SK-N-SH treated with all-trans-retinoic acid at 6 μM for 48 hours (cell line): ENCODE measurements around the gene PIGC.
A peak's percentile ranks its signal among the peaks of the same experiment; 100 is the strongest.

Source experiments
- ATAC-seq: fragments of 200-7000 bp; cut with Tn5 transposase; 3 replicates; pipeline ENCODE4 v1.9.1; 2020; ENCODE audit warnings: mild to moderate bottlenecking, moderate library complexity
- ARNTL ChIP-seq: fragments of 450-650 bp; formaldehyde crosslinking; IDR thresholded peaks from 2 replicates; pipeline ENCODE4 v1.5.0; 2020; ENCODE audit warnings: low read depth, mild to moderate bottlenecking, moderate library complexity, borderline replicate concordance
- BACH2 ChIP-seq: fragments of 250-450 bp; sonication (Bioruptor Pico); IDR thresholded peaks from 2 replicates; pipeline ENCODE4 v1.9.0; 2021; ENCODE audit warnings: mild to moderate bottlenecking, borderline replicate concordance
- CSDC2 ChIP-seq: fragments of 250-450 bp; sonication (Bioruptor Pico); IDR thresholded peaks from 2 replicates; pipeline ENCODE4 v1.5.0; 2020; ENCODE audit warnings: mild to moderate bottlenecking, moderate library complexity
- GLIS3 ChIP-seq: fragments of 250-450 bp; sonication (Bioruptor Pico); IDR thresholded peaks from 2 replicates; pipeline ENCODE4 v1.5.0; 2020; ENCODE audit warnings: mild to moderate bottlenecking, moderate library complexity
- ISL1 ChIP-seq: fragments of 250-450 bp; sonication (Bioruptor Pico); IDR thresholded peaks from 2 replicates; pipeline ENCODE4 v2.1.2; 2022; ENCODE audit warnings: mild to moderate bottlenecking, moderate library complexity
- POU6F1 ChIP-seq: fragments of 250-450 bp; sonication (Bioruptor Pico); IDR thresholded peaks from 2 replicates; pipeline ENCODE4 v1.8.0; 2021; ENCODE audit warnings: low read depth, mild to moderate bottlenecking, moderate library complexity, borderline replicate concordance
- PPARA ChIP-seq: fragments of 250-450 bp; sonication (Bioruptor Pico); IDR thresholded peaks from 2 replicates; pipeline ENCODE4 v1.5.0; 2020; ENCODE audit warnings: mild to moderate bottlenecking, borderline replicate concordance
- RARB ChIP-seq: fragments of 250-450 bp; sonication (Bioruptor Pico); IDR thresholded peaks from 2 replicates; pipeline ENCODE4 v1.8.0; 2021; ENCODE audit warnings: mild to moderate bottlenecking, moderate library complexity
- SNAI2 ChIP-seq: fragments of 250-450 bp; sonication (Bioruptor Pico); IDR thresholded peaks from 2 replicates; pipeline ENCODE4 v1.5.0; 2020; ENCODE audit warnings: mild to moderate bottlenecking, moderate library complexity
- TCF4 ChIP-seq: fragments of 250-450 bp; sonication (Bioruptor Pico); IDR thresholded peaks from 2 replicates; pipeline ENCODE4 v1.8.0; 2021; ENCODE audit warnings: mild to moderate bottlenecking, moderate library complexity, borderline replicate concordance
- TSHZ2 ChIP-seq: fragments of 250-450 bp; sonication (Bioruptor Pico); IDR thresholded peaks from 2 replicates; pipeline ENCODE4 v1.5.0; 2020; ENCODE audit warnings: mild to moderate bottlenecking, moderate library complexity
- ZFP30 ChIP-seq: fragments of 450-650 bp; formaldehyde crosslinking; IDR thresholded peaks from 2 replicates; pipeline ENCODE4 v1.5.0; 2022; ENCODE audit warnings: mild to moderate bottlenecking, moderate library complexity
- ZNF70 ChIP-seq: fragments of 450-650 bp; formaldehyde crosslinking; IDR thresholded peaks from 2 replicates; pipeline ENCODE4 v1.5.0; 2020; ENCODE audit warnings: mild to moderate bottlenecking, moderate library complexity
- ZNF8 ChIP-seq: fragments of 450-650 bp; formaldehyde crosslinking; IDR thresholded peaks from 2 replicates; pipeline ENCODE4 v1.5.0; 2020; ENCODE audit warnings: mild to moderate bottlenecking, moderate library complexity

PIGC gene

GRCh38 chr1:172393354-172393753 lies 50.5 kb downstream of the PIGC start:
- TF ChIP-seq GLIS3 (CRISPR knock-in tag) (no peak), ZNF70 (no peak), CSDC2 (CRISPR knock-in tag) (no peak), ARNTL (no peak), ZFP30 (CRISPR knock-in tag) (no peak), ISL1 (no peak), RARB (CRISPR knock-in tag) (no peak), ZNF8 (CRISPR knock-in tag) (no peak), TSHZ2 (CRISPR knock-in tag) (no peak), SNAI2 (CRISPR knock-in tag) (no peak), TCF4 (CRISPR knock-in tag) (no peak)
- ATAC-seq, result no peak

GRCh38 chr1:172391976-172392375 lies 51.9 kb downstream of the PIGC start:
- ATAC-seq, result peak; percentile 60; the same call in 2 of the 3 replicates
- no peak for TF ChIP-seq POU6F1 (CRISPR knock-in tag)
- TF ChIP-seq ZNF70, result no peak
- no peak for TF ChIP-seq PPARA (CRISPR knock-in tag)
- TF ChIP-seq ARNTL, result no peak
- TF ChIP-seq RARB (CRISPR knock-in tag), result no peak
- TF ChIP-seq CSDC2 (CRISPR knock-in tag), result no peak
- TF ChIP-seq TSHZ2 (CRISPR knock-in tag), result no peak
- TF ChIP-seq TCF4 (CRISPR knock-in tag), result no peak
- no peak for TF ChIP-seq GLIS3 (CRISPR knock-in tag)
- TF ChIP-seq BACH2, result no peak
